ENCODE measurements around the gene GALNT18.
"Not testable (repeated sequence)": the region's sequence is repeated elsewhere in the genome, so short reads cannot be mapped to it uniquely, and the experiment has no call there.

DNA sequence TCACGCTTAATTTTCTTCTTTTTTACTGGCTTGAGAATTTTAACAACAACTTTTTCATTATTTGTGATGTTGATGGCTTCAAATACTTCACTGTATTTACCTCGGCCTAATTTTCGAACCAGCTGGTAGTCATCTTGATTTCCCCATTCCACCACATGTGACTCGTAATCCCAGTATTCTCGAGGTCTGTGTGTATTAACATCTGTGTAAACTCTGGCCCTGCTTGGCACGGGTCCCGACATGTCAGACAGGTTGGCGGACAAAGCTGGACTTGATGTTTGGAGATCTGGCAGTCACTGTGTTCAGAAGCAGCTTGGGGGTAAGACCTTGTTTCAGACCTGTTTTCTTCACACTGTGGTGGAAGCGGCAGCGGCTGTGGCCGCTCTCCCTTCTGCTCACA lies 268.9 kb downstream of the GALNT18 start, which contains the start of gene CSNK2A3:
- not testable (repeated sequence) for TF ChIP-seq EGR1 (IDR thresholded peaks at IDR 0.05); FOXM1 (IDR thresholded peaks at IDR 0.05; ENCODE audit: borderline replicate concordance, low read depth); EP300 (IDR thresholded peaks at IDR 0.05; ENCODE audit: borderline replicate concordance)

Measured in Ishikawa (cell line).